GM08714 (cell line): ENCODE data around the gene ITPR2.
"Not testable (repeated sequence)": the region's sequence is repeated elsewhere in the genome, so short reads cannot be mapped to it uniquely, and the experiment has no call there.

Source experiments
- H3K4me3 ChIP-seq: fragments of 200-500 bp; sonication (Bioruptor generic); 2 replicates; pipeline ENCODE4 v1.5.1; 2014; ENCODE audit warnings: mild to moderate bottlenecking, low read length, inconsistent platforms
- ZNF274 ChIP-seq: IDR thresholded peaks from 2 replicates; pipeline ENCODE4 v1.6.1; 2012; ENCODE audit warnings: mild to moderate bottlenecking, low read depth, low read length

ITPR2 gene

GRCh38 chr12:26678697-26679660, 154.0 kb downstream of the ITPR2 start:
- TF ChIP-seq ZNF274 = no peak
- no peak overlapping the region for H3K4me3 ChIP-seq

GRCh38 chr12:26671487-26671886, 161.5 kb downstream of the ITPR2 start:
- not testable (repeated sequence) for H3K4me3 ChIP-seq

- TF ChIP-seq ZNF274 = no peak
- no peak overlapping the region for H3K4me3 ChIP-seq
Observed at GRCh38 chr12:26668847-26669246, 164.1 kb downstream of the ITPR2 start.

GRCh38 chr12:26668230-26668629, 164.8 kb downstream of the ITPR2 start:
- H3K4me3 ChIP-seq = no peak overlapping the region
- TF ChIP-seq ZNF274 = no peak

- no peak for TF ChIP-seq ZNF274
- H3K4me3 ChIP-seq = no peak overlapping the region
Observed at GRCh38 chr12:26666286-26666685, 166.7 kb downstream of the ITPR2 start.

- no peak for TF ChIP-seq ZNF274
- no peak overlapping the region for H3K4me3 ChIP-seq
Observed at GRCh38 chr12:26661399-26661798, 171.6 kb downstream of the ITPR2 start.

GRCh38 chr12:26659930-26660329, 173.1 kb downstream of the ITPR2 start:
- H3K4me3 ChIP-seq = no peak overlapping the region
- no peak for TF ChIP-seq ZNF274

GRCh38 chr12:26658991-26659390, 174.0 kb downstream of the ITPR2 start:
- no peak overlapping the region for H3K4me3 ChIP-seq
- no peak for TF ChIP-seq ZNF274

- no peak overlapping the region for H3K4me3 ChIP-seq
- no peak for TF ChIP-seq ZNF274
Observed at GRCh38 chr12:26654623-26655022, 178.4 kb downstream of the ITPR2 start.

- TF ChIP-seq ZNF274 = no peak
- H3K4me3 ChIP-seq = no peak overlapping the region
Observed at GRCh38 chr12:26651566-26652188, 181.3 kb downstream of the ITPR2 start.

GRCh38 chr12:26651036-26651435, 182.0 kb downstream of the ITPR2 start:
- H3K4me3 ChIP-seq = no peak overlapping the region
- TF ChIP-seq ZNF274 = no peak

GRCh38 chr12:26648999-26649398, 184.0 kb downstream of the ITPR2 start:
- TF ChIP-seq ZNF274 = no peak
- no peak overlapping the region for H3K4me3 ChIP-seq

GRCh38 chr12:26648584-26648983, 184.4 kb downstream of the ITPR2 start:
- no peak for TF ChIP-seq ZNF274
- H3K4me3 ChIP-seq = no peak overlapping the region

- H3K4me3 ChIP-seq = no peak overlapping the region
- TF ChIP-seq ZNF274 = no peak
Observed at GRCh38 chr12:26648066-26648465, 184.9 kb downstream of the ITPR2 start.

GRCh38 chr12:26647088-26647487, 185.9 kb downstream of the ITPR2 start:
- no peak for TF ChIP-seq ZNF274

More at GRCh38 chr12:26647088-26647487, 185.9 kb downstream of the ITPR2 start:
- H3K4me3 ChIP-seq = no peak overlapping the region
